ACHN (cell line): ENCODE measurements around the gene KDR.

ENCODE experiments used
- DNase-seq: peaks from one replicate; pipeline ENCODE4 v3.0.0-alpha.2; 2015
- in situ Hi-C: cut with HindIII; loops from 2 replicates; pipeline ENCODE4 v1.10.0; 2017; ENCODE audit warnings: low sequenced_read_pairs, low pct_ligation_motif_present, low pct_unique_long_range_greater_than_20kb

KDR gene

DNA sequence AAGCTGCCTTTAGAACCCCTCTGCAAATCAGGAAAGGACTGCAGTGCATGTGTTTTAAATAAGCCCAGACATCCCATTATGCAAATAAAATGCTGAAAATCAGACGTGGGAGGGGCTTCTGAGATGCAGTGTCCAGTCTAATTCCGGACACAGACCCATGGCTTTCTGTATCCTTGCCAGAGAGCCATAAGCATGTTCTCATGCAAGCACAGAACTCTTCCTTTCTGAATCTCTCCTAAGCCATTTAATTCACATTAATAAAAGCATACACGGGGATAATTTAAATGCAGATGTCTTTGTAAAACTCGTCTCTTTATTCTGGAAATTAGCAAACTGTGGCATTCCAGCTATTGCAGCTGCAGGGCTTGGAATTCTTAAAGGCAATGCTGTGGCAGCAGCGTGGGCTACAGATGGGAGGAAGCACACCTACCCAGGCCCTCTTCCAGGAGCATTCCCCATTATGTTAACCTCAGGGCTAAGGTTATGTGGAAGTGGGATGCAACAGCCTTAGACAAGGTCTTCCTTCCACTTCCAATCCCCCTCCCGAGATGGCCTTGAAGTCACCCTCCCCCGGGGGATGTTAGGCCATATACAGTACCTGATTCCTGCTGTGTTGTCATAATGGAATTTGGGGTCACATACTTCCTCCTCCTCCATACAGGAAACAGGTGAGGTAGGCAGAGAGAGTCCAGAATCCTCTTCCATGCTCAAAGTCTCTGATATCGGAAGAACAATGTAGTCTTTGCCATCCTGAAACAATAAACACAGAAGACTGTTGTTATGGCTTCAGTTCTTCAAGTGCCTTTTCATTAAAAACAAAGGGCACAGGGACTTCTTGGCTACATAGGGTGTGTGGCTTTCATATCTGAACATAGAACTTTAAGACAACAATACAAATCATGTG lies 38.1 kb downstream of the KDR start:
- DNase-seq: no peak
- in situ Hi-C loops: no loop called here

DNA sequence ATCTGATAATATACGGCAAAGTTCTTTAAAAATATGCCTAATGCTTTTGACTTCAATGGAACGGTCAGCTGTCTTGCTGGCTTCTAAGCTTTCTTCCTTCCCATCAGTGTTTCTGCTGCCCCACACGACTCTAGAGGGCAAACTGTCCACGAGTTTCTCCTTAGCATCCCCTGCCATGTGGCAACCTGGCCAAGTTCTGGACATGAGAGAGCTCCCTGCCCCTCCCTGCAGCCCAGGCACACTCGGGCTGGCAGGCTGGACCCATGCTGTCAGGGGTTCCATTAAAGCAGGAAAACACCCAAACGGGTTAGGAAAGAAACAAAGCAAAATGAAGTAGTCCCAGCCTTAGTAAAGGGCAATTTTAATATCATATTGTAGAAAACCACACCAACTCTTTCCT lies 38.8 kb downstream of the KDR start:
- in situ Hi-C loops: no loop called here
- DNase-seq: no peak

DNA sequence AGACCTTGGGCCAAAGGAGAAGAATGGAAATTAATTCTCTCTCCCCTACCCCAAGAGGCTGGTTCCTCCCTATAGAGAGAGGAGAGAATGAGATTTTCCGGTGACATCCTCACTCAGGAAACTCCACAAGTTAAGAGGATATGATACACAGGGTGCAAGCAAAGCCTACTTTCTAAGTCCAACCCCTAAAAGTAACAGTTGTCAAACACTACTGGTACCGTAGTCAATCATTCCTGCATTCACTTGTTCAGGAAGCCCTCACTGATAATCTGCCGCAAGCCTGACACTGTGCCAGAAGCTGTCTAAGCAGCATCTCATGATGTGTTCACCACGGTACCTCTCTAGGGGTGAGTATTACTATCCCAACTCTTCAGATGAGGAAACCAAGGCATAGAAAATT lies 41.7 kb downstream of the KDR start:
- no peak for DNase-seq
- in situ Hi-C loops: no loop called here

DNA sequence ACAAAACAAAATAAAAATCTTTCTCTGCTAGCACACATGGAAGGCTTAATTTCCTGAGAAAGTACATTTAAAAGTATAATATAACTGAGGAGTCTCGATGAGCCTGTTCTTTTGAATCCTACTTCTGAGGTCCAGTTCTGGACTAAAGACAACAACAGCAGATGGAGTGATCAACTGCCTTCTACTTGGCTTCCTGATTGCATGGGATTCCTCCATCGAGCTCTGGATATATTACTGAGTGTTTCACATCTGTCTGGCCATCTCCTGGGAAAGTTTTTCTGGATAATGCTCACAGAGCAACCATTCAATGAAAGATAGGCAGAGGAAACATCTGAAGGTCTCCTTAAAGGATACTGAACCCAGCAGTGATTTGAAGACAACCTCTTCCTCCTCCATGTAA lies 42.6 kb downstream of the KDR start:
- in situ Hi-C loops: no loop called here

DNA sequence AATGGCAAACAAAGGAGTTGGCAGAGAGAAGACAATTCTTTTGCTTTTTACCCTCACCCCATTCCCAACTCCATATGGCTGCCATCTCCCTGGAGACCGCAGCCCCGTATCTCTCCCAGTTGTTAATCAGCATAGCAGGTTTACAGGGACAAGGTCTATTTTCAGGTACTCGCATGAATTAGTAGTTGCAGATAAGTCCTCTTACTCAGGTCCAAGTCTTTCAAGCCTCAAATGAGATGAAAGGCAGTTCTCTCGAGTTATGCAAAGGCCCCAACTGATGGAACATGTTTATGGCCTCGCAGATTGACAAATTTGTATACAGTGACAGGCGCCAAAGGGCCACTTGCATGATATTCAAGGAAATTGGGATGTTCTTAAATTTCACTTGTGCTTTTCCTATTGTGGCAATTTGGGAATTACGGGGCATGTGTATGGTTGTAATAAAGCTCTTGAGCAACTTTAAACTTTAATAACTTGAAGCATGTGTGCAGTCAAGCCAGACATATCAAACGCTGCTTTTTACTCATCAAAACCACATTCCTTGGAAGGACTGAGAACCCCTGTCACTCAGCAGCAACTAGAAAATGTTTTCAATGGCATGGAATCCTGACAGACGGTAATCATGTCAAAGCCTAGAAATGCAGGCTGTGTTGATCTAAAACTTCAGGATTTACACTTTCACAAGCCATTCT lies 45.1 kb downstream of the KDR start:
- in situ Hi-C loops: no loop called here
- no peak for DNase-seq

More for the DNA sequence above, 42.6 kb downstream of the KDR start:
- DNase-seq: no peak

DNA sequence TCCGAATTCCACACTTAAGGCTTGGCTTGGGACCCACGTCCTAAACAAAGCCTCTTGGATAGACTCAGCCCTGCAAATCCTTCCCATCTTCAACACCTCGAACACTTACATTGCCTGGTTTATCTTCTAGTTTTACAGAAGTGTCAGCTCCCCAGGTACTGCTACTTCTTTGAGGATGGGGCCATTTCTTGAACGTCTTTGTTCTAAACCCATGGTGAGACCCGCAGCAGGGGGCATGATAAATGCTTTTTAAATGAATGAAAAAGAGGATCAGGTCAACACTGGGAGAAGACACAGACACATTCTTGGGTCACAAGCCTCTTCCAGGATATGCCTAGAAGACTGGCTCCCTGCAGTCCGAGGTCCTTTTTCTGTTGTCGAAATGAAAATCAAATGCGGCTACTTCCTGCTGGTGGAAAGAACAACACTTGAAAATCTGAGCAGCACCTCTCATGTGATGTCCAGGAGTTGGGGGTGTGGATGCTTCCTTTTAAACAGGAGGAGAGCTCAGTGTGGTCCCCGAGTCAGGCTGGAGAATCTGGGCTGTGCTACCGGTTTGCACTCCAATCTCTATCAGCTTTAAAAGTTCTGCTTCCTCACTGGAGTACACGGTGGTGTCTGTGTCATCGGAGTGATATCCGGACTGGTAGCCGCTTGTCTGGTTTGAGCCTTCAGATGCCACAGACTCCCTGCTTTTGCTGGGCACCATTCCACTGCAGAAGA lies 45.8 kb downstream of the KDR start:
- DNase-seq: no peak
- in situ Hi-C loops: no loop called here

DNA sequence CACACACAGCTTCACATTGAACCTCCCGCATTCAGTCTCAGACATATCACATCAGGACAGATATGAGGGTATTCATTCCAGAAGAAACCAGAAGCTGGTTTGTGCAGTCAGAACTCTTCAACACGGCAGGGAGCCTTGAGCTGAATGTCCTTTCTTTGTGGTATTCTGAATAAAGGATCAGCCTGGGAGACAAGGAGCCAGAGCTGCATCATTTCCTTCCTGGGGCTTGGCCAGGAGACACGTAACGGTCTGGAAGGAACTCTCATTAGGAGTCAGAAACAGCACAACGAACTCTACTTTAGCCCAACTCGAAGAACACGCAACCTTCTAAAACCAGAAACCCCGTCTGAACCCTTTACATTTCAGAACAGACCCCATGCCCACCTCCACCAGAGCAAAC lies 46.4 kb downstream of the KDR start:
- in situ Hi-C loops: no loop called here
- DNase-seq: no peak

DNA sequence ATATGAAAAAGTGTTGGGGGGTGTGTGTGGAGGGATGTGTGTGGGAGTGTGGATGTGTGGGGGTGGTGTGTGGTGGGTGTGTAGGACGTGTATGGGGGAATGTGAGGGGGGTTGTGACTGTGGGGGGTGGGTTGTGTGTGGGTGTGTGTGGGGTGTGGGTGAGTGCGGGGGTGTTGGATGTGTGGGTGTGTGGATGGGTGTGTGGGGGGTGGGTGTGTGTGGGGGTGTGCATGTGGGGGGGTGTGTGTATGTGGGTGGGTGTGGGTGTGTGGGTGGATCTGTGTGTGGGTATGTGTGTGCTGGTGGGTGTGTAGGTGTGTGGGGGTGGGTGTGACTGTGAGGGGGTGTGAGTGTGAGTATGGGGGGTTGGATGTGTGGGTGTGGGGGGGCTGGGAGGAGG lies 47.8 kb downstream of the KDR start:
- in situ Hi-C loops: no loop called here

DNA sequence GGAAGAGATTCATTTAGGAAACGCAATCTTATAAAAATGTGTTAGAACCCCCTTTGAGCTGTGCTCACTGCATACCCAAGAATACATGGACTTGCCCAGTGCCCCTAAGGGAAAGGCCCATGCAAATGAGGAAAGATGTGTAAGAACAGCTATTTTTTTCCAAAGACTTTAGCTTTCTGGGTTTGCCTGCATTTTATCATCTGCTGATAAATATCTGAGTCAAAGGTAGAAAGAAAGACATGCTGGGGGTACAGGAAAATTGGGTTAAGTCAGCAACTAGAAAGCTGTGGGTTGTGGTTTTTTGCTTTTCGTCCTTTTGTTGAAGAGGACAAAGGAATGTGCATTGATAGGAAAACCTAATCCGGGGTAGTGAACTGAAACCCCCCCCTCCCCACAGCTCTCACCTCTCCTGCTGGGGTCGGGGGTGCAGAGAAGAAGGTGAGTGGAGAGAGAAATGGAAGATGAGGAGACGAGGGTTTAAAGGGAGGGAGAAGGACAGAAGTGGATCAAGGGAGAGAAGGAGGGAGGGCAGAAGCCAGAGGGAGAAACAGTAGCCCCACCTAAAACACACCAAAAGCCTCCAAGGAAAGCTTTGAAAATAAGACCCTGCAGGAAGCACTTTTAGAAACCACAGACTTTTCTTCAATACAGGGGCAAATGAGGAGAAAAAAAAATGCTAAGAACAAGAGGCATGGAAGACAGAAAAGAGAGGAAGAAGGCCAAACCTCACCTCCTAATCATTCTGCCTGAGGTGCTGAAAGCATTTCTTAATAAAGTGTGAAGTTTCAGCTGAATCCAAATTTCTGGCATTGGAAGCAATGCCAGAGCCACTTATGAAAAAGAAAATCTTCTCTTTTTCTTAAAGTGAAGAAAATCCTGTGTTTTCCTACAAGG lies 49.3 kb downstream of the KDR start:
- no peak for DNase-seq
- in situ Hi-C loops: no loop called here

More for the DNA sequence above, 47.8 kb downstream of the KDR start:
- DNase-seq: no peak

DNA sequence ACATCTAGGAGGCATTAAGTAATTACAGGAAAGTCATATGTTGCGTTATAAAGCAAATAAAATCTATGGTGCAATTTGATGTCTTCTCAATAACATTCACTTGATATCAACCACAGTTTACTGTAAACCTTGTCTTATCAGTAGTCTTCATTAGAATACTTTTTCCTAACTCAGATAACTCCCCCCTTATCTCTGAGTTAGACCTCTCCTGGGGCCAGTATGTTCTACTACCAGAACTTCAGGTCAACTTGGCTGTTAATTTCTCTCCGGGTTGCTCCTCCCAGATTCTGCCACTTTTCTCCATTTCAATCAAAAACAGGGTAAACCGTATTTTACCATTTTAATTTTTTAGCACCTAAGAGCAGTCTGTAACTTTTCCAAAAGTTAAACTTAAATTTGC lies 50.0 kb downstream of the KDR start:
- in situ Hi-C loops: no loop called here
- DNase-seq: no peak

DNA sequence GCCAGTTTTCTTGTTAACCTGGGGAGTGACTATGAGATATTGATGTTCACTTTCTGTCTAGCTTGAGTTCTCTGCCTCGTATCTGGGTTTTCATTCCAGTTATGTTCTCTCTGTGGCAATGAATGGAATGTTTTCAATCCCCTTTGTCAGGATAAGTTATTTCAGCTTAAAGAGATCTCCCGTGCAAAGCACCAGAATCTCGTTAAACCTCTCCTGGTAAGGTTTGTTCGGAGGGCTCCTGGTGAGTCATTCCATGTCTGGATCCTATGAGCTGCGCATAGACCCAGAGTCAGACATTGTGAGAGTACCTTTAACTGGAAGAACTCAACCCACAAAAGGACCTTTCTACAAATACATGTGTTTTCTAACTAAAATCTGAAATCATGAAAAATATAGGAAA lies 51.0 kb downstream of the KDR start:
- in situ Hi-C loops: no loop called here

DNA sequence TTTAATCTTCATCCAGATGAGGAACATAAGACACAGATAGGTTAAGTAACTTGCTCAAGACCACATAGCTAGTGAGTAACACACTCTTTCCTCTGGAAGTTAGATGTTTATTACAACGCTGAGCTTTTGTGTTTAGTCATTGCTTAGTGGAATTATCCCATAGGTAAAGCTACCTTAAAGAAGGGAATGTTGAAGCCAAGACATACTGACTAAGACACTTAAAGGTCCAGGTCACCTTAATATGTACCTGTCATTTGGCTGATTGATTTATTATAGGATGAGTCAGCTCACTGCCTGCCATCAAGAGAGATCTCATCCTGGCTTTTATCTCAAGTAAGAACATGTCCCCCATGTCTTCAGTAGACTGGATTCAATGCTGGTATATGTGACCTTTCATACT lies 53.4 kb downstream of the KDR start:
- DNase-seq: no peak
- in situ Hi-C loops: no loop called here

More for the DNA sequence above, 51.0 kb downstream of the KDR start:
- DNase-seq: no peak

DNA sequence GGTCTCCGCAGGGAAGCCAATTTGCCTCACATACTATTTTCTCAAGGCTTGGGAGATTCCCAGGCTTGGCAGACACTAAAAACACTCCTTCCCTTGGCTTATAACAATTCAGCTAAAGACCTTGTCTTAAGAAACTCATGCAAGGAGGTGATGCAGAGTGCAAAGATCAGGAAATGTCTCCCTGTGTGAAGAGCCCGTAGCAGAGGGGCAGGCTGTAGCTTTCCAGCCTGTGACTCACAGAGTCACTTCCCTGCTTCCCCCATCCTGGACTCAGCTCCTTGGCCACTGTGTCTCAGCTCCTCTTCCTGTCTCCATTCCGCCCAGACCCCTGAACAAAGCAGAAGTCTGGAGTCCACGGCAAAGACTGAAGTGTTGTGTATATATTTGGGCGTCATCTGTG lies 56.1 kb downstream of the KDR start:
- in situ Hi-C loops: no loop called here
- no peak for DNase-seq

DNA sequence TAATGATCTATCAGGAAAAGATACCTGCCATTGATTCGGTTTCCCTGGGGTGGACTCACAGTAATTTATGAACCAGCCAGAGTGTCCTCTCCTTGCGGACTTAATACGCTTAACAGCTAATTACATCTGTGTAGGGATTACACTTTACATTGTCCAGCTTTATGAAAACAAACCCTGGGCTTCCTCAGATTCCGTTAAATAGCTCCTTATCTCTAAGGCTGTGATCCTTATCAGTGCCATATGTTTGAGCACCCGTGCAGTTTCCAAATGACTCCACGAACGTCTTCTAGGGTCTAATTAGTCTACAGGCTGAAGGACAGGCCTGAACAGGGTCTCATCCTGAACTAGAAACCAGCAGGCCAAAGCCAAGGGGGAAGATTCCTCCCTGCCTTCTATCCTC lies 56.9 kb downstream of the KDR start:
- no peak for DNase-seq
- in situ Hi-C loops: no loop called here

DNA sequence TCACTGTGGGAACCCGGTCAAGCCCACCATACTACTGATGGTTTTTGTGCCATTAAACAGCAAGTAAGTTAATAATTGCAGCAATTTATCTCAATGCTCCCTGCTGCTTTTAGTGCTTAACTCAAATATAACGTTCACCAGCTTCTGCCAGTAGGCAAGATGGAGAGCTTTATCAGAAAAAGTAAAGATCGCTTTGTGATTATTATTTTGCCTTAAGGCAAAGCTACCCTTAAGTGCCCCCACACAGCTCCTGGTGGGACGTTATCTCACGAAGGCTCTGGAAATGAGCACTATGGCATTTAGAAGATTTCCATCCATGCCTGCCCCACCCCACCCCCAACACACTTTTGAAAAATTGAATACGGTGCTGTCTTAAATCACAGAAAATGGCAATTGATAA lies 59.4 kb downstream of the KDR start:
- in situ Hi-C loops: no loop called here
- DNase-seq: no peak

DNA sequence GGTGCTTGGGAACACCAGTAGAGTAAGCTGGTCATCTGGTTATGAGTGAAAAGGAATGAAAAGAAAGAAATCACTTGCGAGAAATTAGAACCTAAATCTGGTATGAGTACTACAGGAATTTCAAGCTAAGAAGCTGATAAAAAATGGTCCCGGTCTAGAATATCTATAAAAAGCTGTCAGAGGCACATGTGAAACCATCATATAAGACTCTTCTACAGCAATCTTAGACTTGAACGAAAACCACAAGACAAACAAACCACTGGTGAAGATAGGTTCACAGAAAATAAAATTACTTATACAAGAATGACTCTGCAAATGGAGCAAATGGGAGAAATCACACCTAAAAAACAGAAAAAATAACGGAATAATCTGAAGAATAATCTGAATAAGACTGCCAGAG lies 69.9 kb downstream of the KDR start:
- in situ Hi-C loops: no loop called here

DNA sequence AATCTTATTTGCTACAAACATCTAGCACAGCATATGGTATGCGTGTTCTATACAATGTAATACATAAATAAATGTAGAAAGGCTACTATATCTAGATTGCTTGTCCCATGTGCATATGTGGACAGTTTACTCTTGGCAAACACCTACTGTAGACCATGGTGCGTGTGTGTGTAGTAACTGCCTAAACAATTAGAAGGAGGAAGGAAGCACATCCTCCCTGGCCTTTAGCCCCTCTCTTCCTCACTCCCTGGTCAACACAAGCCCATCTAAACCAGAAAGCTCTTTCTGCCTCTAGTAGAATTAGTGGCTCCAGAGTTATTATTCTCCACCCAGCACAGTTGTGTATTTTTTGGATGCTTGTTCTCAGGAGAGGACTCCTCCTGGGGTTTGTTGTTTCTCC lies 73.9 kb downstream of the KDR start:
- in situ Hi-C loops: no loop called here
- DNase-seq: no peak

More for the DNA sequence above, 69.9 kb downstream of the KDR start:
- DNase-seq: no peak

DNA sequence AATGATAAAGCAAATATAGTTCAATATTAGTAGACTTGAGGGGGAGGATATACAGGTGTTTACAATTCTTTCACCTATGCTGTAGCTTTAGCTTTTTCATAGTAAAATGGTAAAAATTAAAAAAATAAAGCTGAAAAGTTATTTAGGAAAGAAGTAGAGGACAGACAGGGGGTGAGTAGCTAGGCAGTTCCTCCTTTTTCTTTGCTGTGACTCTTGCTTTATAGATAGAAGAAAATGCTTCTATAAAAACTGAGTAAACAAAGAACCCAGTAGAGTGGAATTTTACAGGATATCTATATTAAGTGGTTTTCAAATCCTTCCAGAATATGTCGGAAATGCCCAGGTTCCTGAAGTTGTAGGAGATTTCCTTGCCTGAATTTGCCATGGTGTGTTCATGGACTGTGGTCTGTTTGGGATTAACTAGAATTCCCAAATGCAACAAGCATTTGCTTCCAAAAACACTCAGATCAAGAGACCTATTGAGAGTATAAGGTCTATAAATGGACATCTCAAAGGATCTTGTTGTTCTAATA lies 74.9 kb downstream of the KDR start:
- in situ Hi-C loops: no loop called here
- DNase-seq: no peak
